Kidney capillary endothelial cell (primary cell): Measurements from ENCODE around the gene DENND1A.

Source experiments
- DNase-seq: peaks from one replicate; pipeline ENCODE4 v3.0.0-alpha.2; 2018; ENCODE audit warnings: low spot score

DENND1A gene

DNA sequence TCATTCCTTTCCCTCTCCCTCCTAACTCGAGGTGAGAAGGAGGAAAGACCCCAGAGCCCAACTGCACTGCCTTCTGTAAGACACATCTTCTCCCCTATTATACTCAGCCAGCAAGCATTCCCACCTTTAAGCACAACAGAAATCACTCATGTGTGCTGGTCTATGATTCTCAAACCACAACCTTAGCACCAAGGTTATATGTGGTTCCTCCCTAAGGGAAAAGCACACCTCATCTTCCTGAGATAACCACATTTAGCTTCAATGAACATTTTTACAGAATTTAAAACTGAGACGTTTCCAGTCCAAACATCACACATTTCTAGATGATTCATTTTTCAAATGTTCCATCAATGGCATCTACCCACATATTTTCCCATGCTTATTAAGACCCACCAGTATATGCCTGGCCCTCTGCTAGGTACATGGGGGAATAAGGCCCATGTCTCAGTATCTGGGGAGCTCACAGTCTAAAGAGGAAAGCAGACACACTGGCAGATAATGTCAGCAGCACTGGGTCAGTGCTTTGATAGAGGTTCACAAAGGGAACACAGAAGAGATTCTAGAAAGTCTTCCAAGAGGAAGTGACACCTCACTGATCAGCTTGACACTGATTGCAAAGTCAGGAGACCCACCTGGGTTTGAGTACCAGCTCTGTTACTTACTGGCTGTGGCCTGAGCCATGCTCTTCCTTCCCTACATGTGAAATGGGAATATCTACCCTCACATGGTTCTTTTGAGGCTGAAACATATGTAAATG lies 245.4 kb downstream of the DENND1A start:
- no peak for DNase-seq

DNA sequence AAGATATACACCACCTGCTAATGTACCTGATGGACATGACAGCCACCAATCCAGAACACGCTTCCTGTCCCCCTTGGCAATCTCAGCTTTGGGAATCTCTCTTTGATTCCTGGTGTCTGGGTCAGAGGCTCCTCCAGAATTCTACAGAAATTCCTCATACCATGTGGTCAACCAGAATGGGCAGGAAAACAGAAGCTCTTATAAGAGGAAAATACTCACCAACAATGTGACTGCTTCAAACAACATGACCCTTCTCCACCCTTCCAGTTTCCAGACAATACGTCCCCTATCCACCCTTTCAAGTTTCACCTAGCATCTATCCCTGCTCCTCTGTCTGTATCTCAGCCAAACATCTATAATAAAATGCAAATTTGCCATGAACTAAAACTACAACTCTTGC lies 247.2 kb downstream of the DENND1A start:
- no peak for DNase-seq

DNA sequence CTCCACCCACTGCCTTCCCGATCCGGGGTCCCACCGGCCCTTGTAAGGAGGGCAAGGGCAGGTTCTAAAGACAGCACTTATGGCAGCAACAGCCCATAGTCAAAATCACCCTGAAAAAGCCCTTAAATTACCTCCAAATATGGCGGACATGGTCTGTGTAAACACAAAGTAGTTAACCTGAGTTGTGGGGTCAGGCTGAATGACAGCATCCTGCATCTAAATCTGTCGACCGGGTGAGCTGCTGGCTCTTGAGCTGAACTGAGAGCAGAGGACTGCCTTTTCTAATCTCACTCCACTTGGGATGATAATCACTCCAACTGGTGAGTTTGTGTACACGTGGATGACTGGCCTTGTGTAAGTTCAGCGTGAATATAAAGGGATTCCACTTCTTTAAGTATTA lies 249.6 kb downstream of the DENND1A start:
- no peak for DNase-seq

DNA sequence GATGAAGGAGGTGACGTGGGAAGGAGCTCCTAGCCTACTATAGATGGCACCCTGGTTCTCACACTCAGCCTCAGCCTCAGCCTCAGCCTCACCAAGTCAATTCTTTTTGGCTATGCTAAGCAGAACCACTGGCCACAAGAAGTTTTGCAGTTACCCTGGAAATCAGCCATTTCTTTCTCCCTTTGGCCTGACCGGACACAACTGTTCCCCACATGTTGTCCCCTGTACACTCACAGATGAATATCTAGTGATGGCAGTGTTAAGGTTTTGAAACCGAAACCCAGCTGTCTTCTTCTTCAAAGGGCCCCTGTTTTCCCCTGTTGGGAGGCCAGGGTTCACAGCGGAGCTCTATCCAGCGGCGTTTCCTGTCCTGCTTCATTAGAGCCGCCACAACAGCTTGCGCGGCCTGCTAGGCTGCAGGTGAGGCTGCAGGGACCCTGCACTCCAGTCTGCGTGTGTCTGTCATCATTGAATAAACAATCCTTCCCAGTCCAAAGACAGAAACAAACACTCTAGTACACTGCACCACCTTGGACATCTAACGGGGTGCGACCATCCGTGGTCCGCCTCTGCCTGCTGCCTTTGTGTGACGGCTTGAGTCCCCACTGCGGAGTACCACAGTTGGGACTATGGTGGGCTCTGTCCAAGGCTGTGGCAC lies 250.5 kb downstream of the DENND1A start:
- no peak for DNase-seq

DNA sequence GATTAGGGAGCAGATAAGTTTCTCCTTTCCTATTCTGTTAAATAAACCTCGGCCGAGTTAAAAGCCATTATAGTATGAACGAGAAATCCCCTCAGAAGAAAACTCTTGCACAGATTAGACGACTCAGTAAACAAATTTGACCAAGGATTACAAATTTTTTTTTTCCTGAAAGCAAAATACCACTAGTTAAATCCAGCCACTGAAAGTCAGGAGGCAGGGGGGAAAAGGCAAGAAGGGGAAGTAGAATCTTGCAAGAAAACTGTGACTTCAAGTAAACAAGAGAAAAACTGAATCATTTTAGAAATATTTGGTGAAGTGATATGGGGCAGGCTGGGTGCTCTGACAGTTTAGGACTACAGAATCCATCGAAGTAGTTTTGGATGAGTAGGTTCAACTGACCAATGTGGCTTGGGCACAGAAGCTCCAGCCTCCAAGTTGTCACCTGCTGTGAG lies 251.0 kb downstream of the DENND1A start:
- DNase-seq = no peak

DNA sequence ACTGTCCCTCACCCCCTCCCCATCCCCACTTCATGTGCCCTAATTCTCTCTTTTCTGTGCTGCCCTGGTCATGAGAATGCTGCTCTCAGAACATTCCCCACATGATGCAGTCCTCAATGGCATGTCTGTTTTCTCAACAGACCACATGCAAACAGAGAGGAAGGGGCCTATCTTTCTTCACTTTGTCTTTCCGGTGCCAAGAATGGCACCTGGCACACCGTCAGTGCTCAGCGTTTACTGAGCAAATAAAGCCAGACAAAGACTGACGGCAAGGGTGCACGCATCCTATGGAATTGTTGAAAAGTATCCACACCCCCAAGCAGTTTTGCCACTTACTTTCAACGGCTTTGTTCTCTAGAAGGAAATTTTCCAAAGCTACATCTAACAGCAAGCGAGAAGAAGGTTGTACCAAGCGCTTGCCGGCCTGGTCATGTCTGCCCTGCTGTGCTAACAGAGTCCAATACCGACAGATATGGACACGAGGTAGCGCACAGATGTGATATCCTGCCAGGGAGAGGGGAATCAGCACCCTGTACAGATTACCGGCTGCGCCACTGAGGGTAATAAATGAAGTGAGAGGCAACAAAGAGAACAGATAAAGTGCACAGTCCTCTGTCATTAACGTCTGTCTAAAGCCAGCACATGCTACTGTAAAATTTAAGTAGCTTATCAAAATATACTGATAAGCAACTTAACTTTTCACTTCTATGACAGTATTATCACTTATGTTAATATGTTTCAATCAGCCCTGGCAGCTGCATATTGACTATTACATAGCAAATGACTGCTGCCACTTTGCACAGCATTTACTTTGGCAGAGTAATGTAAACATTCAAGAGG lies 251.7 kb downstream of the DENND1A start:
- no peak for DNase-seq

DNA sequence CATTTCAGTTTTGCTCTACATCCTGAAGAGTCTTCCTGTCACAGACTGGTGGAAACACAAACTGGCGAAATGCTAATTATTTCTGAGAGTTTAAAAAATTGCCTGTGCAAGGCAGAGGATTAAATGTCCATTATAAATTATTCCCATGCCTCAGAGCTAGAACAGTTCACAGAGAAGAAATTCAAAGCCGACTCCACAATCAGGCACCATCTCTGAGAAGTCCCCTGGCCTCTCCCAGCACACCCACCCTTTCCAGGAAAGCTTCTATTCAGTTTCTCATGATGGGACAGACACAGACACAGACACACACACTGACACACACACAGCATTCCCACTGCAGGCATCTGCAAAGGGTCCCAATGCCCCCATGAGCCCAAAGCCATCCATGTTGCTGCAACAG lies 253.1 kb downstream of the DENND1A start:
- DNase-seq = no peak

DNA sequence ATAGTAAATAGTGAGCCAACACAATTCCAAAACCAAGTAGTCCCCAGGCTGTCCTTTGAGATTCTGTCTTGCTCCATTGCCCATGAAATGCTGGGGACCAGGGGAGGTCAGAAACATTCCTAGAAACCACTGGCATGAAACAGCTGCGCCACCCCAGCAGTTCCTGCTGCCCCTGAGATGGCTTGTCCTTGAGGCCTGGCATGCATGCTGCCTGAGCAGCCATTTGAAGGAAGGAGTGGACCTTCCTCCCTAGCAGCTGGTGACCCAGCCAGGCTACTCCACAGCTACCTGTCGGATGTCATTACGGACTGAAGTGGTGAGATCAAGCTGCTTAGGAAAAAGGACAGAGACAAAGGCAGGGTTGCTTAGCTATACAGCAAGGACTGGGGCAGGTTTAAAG lies 260.6 kb downstream of the DENND1A start:
- DNase-seq = no peak

DNA sequence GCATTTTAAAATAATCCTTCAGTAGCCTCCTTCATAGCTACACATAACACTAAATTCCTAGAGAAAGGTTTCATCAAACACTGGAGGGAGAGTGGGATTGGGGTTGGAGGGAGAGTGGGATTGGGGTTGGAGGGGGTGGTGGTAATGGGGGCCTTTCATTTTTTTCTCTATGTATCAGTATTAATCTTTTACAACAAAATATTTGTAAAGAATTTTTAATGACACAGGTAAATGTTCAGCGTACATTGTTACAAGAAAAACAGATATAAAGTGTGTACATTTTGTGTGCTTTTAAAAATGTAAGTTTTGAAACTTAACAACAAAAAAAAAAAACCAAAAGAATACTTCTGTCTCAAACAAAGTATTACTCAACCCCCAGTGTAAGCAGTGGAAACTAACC lies 266.4 kb downstream of the DENND1A start:
- no peak for DNase-seq

DNA sequence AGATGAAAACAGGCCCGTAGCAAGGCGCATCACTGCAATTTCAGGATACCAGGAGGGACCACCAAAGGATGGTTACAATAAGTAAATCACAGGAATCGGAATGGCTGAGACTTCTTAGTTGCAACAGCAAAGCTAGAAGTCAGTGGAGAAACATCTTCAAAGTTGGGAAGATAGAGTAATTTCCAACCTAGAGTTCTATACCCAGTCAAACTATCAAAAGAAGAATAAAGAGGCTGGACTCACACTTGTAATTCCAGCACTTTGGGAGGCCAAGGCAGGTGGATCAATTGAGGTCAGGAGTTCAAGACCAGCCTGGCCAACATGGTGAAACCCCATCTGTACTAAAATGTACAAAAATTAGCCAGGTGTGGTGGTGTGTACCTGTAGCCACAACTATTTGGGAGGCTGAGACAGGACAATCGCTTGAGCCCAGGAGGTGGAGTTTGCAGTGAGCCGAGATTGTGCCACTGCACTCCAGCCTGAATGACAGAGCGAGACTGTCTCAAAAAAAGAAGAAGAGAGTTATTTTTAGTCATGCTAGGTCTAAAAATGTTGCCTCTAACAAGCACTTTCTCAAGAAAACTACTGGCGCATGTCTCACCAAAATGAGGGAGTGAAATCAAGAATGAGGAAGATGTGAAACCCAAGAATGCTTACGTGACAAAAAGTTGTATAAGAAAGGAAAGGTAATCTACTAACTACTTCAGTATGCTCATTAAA lies 267.7 kb downstream of the DENND1A start:
- no peak for DNase-seq

DNA sequence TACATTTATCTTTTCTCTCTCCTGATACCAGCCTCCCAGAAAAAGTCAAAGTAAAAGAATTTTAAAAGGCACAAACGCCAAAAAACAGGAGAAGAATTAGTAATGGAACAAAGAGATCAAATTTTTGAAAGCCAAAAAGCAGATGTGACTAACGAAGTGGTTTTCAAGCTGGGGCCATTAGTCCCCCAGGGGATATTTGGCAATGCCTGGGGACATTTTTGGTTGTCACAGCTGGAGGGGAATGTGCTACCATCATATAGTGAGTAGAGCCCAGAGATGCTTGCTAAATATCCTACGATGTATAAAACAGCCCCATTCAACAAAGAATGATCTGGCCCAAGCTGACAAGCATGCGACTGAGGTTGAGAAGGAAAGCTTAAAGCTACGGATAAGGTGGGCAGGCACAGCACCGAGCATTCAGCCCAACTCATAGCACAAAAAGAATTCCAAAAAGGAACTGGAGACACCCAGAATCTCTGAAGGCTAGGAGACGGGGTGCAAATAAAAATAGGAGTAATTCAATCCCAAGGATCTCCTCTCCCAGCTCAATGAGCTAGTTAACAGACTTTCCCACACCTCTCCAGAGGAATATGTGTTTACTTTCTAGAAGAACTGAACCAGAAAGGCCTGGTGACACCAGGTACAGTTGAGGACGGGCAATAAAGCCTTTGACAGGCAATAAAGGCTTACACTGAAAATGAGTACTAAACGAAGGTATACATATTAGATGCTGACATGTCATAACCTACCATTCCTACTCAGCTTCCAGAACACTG lies 269.0 kb downstream of the DENND1A start:
- DNase-seq = no peak

DNA sequence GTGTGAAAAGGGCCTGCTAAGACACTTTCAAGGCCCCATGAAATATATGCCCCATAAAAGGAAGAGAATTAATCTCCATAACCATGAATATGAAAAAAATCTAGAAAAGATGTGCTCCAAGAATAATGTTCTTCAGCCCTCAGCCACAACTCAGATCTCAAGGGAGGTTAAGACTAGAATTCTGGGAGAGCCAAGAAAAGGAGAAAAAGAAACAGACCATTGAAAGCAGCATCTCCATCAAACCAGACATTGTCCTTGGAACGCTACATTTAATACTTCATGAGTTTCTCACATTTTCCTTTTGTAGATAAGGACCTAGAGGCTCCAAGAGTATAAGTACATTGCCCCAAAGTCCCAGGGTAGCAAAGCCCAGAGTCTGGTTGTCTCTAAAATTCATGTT lies 270.6 kb downstream of the DENND1A start:
- no peak for DNase-seq

DNA sequence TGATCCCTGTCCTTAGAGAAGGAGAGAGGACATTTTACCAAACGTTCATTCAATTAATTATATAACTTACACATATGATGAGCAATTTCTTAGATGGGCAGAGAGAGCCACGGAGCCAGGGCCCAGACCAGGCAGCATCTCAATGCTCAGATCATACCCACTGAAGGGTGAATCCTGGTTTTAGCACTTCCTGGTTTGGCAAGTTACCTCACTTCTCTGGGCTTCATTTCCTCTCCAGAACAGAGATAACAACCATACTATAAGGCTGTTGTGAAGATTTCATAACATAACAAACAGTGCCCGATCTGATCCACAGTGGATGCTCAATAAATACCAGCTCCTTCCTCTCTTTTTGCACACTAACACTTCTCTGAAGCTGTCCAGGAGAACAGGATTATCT lies 271.1 kb downstream of the DENND1A start:
- DNase-seq = no peak

DNA sequence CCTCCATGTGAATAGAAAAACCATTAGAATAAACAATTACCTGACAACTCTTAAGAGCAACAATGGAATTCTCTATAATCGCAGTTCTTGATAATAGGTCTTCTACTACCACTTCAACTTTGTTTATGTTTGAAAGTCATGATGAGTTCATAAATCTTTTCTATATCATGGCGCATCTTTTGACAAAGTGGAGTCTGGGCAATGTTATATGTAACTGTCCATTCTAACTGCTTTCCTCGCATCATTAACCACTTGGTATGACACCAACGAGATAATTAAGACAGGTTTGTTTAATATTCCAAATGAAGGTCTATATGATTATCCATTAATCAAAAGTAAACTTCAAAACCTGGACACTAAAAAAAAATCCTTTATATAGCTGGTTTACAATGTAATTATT lies 272.0 kb downstream of the DENND1A start:
- DNase-seq = no peak

DNA sequence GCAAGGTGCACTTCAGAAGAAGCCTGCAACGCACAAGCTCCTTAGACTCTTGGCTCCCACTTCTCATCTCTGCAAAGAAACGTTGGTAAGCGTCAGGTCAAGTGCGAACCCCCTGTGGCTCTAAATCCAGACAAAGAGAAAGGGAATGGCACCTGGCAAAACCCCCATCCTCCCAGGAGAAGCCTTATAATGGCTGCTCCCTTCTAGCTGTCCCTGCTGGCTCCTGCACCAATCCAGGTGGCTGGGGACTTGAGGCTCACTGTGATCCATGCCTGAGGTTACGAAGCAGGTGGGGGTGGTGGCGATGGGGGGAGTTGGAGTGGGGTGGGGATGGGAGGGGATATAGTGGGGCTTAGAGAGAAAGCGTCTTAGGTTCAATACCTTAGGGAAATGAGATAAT lies 272.8 kb downstream of the DENND1A start:
- DNase-seq = no peak

DNA sequence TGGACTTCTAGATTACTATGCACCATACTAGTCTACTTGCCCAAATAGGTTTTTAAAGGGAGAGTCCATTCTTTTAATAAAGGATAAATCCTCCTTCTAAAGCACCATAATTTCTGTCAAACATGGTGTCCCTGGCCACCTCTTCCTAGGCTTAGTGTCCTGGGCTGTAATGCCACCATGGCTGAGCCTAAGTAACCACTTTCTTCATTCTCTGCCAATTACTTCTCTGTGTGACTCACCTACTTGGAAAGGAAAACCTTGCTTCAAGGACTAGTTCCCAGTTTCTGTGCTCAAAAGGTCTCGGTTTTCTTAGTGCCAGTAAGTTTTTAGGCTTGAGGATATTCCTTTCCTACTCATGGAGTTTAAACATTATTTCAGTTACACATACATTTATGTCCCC lies 273.4 kb downstream of the DENND1A start:
- no peak for DNase-seq

DNA sequence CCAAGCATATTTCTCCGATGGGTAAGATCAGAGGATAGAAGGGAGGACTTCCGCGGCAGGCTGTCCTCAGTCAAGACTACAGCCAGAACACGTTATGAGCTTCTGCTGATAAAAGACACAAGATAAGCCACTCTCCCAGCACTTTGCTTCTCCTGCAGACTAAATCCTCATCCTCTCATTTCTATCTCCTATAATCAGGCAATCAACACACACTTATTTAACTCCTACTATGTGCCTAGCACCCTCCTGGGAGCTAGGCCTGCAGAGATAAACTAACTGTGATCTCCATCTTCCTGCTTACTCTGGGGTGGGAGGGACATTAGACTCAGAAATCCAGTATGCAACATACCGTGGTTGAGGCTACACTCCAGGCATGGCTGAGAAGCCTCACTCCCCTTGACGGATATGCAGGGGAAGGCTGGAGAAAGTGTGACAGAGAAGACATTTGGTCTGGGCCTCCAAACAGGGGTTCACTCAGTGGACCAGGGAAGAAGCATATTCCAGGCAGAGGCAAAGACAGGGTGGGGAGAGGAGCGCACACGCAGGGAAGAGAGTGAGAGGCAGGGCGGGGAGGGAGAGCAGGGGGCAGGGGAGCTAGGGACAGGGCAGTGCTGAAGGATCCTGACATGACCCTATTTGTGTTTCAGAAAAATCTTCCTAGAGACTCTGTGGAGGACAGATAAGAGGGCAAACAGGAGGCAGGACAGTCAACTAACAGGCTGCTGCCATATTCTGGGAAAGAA lies 274.1 kb downstream of the DENND1A start:
- DNase-seq = no peak

DNA sequence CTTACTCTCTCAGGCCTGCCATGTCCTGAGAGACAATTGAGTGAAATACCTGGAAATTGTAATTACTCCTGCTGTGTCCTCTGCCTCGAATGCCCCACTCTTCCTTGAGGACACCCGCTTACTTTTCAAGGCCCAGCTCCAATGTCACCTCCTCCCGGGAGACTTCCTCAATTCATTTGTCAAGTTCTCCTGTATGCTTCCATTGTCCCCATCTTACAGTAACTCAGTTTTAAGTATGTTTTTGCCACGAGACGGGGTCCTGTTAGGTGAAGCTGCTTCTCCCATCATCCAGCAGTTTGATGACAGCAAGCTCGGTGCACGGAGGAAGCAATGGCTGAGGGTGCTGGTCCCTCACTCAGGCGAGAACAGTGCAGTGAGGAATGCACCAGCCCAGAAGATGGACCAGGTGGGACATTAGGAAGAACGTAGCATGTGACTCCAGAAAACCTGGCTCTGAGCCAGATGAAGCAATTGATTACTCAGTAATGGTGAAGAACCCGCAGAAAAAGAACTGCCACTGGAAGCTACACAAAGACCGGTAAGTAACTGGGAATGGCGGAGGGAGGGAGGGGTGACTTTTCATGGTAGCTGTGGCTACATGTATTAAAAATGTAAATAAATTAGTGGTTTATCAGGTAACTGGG lies 274.8 kb downstream of the DENND1A start:
- DNase-seq = no peak

DNA sequence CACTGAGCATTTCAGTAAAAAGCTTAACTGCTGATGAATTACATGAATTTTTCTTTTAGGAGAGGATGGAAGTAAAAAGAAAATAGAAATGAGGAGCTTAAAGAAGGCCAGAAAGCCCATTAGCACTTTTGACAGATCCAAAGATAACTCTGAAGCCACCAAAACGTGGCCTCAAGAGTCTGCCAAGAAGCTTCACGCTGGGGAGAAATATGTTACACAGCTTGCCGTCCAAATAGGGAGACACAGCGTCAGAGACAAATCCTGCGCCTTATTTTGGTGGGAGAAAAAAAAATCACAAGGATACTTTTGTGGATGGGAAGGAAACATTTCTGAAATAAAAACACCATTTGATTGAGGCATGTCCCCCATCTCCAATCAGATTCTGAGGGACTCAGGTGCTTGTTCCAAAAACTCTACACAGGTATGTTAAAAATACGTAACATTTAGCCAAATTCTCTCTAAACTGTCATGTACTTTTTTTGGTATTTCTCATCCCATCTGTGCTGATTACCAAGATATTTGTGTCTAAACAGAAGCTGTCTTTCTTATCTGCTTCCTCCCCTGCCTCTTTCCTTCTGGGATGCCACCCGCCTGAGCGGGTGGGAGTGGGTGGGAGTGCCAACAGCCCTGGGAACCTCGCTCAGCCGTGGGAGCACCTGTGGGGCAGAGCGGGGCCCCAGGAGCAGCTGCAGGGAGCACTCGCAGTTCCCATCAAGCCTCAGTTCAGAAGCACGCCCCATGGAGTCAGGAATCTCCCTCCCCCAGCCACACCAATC lies 275.5 kb downstream of the DENND1A start:
- DNase-seq = no peak
